Measurements from ENCODE around the gene ASAP2.

GRCh38 chr2:9271691-9272090 lies 65.1 kb downstream of the ASAP2 start:
- TF ChIP-seq POLR2A (IDR thresholded peaks at IDR 0.05; ENCODE audit: low read depth, low read length) (no peak), PAX5 (IDR thresholded peaks at IDR 0.05; ENCODE audit: insufficient read depth, low read length, severe bottlenecking) (no peak), POLR2AphosphoS5 (IDR thresholded peaks at IDR 0.05; ENCODE audit: low read depth, low read length) (no peak), SPI1 (IDR thresholded peaks at IDR 0.05; ENCODE audit: low read depth, low read length) (no peak)
